HG03095 (cell line): ENCODE results near the gene CHCT1.
"Not testable (repeated sequence)": the region's sequence is repeated elsewhere in the genome, so short reads cannot be mapped to it uniquely, and the experiment has no call there.

Source experiments
- ATAC-seq: cut with Tn5 transposase; IDR thresholded peaks from one replicate; pipeline ENCODE4 v1.9.1; 2021; ENCODE audit warnings: moderate library complexity; ENCODE audit not compliant: unreplicated experiment

CHCT1 gene

DNA sequence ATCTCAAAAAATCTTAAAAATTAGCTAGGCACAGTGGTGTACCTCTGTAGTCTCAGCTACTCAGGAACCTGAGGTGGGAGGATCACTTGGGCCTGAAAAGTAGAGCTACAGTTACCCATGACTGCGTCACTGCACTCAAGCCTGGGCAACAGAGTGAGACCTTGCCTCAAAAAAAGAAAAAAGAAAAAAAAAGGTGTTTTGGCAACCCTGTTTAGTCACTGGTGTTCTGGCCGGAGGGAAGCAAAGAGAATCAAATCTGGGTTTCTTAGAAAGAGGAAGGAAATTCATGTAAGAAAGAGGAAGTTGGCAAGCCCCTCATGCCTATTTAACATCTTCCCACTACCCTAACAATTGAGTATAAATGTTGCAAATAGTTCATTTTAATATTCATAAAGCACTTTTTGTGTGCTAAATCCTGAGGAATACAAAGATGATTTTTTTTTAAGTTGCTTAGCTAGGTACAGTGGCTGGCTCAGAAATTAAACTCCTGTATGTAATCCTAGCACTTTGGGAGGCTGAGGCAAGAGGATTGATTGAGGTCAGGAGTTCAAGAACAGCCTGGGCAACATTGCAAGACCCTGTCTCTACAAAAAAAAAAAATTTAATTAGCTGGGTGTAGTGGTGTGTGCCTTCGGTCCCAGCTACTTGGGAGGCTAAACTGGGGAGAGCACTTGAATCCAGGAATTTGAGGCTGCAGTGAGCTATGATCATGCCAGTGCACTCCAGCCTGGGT is 23.9 kb upstream of the CHCT1 start:
- ATAC-seq = peak; percentile 41

DNA sequence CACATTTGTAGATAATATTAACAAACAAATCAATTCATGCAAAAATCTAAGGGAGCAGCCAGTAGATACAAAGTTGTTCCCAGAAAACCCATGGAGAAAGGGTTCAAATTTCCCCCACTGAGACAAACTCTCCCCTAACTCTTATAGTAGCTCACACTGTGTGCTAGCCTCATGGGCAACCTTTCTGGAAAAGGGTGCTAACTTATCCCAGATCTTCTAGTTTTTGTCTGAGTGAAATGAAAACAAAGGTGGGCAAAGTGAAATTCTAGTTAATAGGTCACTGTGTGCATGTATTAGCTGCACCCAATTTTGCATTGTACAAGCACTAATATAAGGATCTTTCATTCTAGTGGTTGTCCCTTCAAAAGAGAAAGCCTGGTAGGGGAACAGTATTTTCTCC is 20.5 kb upstream of the CHCT1 start:
- no peak for ATAC-seq

DNA sequence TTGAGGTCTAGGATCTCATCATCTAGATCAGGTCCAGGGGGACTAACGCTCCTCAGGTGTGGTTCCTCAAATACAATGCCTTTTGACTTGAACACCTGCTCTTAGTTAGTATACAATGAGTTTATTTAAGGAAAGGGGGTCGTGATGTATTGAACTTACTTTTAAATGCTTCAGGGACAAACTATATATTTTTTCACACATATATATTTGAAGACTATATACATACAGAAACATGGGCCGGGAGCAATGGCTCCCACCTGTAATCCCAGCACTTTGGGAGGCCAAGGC is 18.8 kb upstream of the CHCT1 start:
- no peak for ATAC-seq

DNA sequence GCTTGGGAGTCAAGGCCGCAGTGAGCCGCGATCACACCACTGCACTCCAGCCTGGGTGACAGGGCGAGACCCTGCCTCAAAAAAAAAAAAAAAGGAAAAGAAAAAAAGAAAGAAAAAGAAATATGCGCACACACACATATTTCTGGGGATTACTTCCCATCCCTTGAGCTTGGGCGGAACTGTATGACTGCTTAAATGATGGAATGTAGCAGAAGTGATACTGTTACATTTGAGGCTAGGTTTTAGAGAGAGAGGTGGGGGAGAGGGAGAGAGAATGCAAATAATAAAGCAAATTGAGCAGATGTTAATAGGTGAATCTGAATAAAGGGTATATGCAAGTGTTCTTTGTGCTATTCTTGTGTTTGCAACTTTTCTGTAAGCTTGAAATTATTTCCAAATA is 18.3 kb upstream of the CHCT1 start:
- ATAC-seq = no peak

DNA sequence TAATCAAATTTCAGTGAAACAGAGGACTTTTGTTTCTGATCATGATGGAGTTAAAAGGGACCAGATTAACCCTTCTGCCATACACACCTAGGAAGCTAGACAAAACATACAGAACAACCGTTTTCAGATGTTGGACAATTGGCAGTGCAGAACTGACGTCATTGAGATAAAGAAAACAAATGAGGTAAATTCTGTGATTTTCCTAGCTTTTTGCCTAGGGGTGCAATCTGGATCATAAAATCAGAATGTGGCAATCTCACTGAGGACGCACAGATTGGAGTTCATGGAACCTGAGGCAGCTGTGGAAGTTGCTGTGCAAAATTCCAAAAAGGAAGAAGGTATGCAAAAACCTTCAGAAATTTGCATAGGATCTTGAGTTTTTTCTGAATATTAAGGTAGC is 15.4 kb upstream of the CHCT1 start:
- ATAC-seq = no peak

DNA sequence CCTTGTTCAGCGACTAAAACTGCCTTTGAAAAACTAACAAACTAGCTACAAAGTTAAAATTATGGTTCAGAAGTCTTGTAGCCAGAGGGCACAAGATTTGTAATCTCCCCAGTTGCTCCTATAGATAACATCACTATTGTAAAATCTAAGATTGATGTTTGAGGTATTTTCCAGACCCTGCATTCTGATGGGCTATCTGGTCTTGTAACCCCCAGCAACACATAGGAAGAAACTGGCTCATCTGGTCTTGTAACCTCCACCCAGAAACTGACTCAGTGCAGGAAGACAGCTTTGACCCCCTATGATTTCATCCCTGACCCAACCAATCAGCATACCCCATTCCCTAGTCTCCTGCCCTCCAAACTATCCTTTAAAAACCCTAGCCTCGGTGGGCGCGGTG is 12.3 kb upstream of the CHCT1 start:
- no peak for ATAC-seq

DNA sequence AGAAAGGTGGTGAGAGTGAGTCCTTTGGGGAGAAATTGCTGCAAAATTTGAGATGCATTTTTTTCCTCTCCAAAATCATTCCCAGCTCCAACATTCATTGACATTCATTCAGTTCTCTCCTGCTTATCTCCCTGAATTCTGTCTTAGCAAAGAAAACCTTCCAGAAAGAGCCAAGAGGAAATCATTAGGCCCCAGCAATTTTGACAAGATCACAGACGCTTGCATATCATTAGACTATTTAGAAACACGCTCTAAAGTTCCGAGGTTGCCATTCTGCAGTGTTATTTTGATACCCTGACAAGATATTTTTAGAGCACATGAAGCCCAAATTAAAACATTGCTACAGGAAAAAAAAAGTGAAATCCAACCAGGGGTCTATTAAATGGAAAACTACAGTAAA is 9.6 kb upstream of the CHCT1 start:
- ATAC-seq = no peak

DNA sequence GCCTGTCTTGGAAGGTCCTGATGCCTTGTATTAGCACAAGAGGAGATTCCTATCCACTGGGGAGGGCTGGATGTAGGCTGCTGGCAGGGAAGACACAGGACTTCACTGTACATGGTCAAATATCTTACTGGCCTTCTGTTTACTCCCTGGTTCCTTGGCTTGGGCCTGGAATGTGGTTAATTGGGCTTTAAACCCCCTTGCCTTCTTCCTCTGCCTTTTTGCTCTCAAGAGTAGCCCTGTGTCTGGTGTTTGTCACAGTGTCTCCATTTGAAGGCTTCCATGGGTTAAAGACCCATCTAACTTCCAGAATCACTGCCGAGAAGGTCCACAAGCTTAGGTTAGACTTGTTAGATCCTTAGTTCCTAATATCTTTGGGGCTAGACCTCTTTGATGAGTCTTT is 7.1 kb upstream of the CHCT1 start:
- ATAC-seq = no peak

DNA sequence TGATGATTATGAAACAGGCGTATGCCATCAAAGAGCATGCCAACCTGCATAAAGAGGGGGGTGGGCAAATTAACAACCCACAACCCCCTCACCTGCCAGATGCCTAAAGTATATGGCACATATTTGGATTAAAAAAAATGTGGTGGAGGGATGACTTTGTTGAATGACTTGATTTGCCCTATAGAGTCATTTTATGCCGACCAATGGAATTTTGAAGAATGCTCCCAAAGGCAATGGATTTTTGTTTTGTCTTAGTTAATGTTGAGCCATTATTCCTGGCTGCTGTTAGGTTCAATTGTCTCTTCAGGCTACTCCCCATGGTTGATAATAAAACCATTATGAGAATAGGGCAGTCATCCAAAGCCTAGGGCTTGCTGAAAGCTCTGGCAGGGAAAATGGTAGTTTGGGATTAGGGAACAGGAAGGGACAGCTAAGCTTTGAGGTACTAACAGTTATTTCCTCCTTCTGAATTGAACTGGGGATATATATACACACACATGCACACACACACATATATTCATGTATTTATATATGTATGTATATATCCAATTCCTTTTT is 5.8 kb upstream of the CHCT1 start:
- no peak for ATAC-seq

DNA sequence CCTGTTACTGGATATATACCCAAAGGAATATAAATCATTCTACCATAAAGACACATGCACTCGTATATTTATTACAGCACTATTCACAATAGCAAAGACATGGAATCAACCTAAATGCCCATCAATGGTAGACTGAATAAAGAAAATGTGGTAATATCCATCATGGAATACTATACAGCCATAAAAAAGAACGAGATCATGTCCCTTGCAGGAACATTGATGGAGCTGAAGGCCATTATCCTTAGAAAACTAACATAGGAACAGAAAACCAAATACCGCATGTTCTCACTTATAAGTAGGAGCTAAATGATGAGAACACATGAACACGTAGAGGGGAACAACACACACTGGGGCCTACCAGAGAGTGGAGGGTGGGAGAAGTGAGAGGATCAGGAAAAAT is 3.3 kb upstream of the CHCT1 start:
- not testable (repeated sequence) for ATAC-seq

DNA sequence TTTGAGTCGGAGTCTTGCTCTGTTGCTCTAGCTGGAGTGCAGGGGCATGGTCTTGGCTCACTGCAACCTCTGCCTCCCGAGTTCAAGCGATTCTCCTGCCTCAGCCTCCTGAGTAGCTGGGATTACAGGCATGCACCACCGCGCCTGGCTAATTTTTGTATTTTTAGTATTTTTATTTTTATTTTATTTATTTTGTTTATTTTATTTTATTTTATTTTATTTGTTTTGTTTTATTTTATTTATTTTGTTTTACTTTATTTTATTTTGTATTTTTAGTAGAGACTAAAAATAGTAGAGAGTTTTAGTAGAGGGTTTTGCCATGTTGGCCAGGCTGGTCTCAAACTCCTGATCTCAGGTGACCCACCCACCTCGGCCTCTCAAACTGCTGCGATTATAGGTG is 2.4 kb upstream of the CHCT1 start:
- not testable (repeated sequence) for ATAC-seq

DNA sequence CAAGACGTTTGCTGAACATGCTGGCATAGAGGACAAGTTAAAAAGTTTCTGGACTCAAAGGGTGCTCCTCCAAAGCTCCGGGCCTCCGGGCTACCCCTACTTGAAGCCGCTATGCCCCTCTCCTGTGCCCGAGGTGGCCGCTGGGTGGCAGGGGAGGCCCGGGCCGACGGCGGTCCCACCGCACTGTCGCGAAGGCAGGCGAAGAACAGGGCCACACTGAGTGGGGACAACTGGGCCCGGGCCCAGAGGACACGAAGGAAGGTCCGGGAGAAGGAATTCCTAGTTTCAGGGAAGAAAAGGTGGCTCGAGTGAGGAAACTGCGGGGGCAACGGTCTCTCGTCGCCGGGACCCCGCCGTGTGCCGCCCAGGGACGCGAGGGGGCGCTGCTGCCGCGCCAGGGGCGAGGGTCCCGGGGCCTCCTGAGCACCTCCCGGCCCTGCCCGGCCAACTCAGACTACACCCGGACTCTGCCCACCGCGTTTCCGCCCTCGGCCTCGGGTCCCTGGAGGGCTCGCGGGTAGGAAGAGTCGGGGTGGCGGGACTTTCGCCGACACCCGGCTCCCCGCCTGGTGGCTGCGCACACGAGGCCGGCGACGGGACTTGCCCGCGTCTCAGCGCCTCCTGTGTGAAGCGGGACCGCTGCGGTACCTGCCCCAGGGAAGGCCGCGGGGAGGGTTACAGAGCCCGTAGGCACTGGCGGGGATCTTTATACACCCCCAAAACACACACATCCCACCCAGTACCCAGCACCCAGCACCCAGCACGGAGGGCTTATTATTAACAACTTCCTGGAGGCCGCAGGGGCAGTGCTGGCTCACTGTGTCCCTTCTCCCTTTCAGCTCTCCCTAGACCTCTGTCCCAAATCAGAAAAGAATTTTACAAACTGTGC is 772 bp upstream of the CHCT1 start:
- ATAC-seq = peak; percentile 82

DNA sequence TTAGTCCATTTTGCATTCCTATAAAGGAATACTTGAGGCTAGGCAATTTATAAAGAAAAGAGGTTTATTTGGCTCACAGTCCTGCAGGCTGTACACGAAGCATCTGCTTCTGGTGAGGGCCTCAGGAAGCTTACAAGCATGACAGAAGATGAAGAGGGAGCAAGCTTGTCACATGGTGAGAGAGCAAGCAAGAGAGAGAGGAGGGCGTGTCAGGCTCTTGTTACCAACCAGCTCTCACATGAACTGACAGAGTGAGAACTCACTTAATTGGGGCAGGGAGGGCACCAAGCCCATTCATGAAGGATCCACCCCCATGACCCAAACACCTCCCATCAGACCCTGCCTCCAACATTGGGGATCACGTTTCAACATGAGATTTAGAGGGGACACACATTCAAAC is 1.6 kb downstream of the CHCT1 start:
- ATAC-seq = no peak

DNA sequence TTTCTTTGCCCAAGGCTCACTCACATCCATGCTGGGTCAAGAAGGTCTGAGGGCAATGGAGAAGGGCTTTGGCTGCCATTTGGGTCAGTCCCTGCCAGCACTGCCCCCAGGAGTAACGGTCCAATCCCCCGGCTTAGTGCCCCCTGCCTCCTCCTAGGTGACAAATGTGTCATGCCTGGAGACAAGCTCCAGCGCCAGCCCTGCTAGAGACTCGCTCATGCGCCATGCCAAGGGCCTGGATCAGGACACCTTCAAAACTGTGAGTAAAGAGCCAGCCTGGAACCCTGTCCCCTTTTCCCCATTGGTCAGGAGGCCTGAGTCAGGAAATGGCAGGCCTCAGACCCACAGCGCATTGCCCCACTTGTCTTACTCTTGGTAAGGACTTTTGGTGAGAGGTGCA is 3.3 kb downstream of the CHCT1 start:
- no peak for ATAC-seq

DNA sequence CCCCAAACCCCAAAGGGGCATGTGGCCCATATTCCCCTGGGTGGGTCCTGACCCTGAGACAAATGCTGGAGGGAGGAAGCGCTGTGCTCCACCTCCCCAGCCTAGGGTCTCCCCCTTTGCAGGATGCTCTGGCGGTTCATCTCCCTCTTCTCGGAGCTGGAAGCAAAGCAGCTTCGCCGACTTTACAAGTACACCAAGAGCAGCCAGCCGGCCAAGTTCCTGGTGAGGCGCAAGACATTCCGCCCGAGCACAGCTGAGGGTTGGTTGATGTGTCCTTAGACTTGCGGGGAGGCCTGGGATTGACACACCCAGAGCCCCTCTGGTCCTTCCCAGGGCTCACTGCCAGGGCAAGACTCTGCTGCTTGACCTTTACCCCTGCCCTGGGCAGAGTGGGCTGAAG is 4.3 kb downstream of the CHCT1 start:
- ATAC-seq = no peak

DNA sequence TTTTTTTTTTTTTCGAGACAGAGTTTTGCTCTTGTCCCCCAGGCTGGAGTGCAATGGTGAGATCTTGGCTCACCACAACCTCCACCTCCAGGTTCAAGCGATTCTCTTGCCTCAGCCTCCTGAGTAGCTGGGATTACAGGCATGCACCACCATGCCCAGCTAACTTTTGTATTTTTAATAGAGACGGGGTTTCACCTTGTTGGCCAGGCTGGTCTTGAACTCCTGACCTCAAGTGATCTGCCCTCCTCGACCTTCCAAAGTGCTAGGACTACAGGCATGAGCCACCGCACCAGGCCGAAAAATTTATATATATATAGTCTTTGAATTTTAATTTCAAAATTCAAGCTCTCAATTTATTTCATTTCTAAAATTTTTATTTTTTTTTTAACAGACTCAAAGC is 6.2 kb downstream of the CHCT1 start:
- ATAC-seq = not testable (repeated sequence)

DNA sequence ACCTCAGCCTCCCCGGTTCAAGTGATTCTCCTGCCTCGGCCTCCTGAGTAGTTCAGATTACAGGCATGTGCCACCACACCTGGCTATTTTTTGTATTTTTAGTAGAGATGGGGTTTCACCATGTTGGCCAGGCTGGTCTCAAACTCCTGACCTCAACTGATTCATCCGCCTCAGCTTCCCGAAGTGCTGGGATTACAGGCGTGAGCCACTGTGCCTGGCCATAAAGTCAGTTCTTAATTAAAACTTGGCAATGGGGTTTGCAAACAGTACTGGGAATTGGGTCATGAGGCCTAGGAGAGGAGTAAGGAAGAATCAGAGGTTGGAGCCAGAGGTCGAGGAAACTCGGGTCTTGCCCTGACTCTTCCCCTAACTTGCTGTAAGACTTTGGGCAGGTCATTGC is 8.3 kb downstream of the CHCT1 start:
- ATAC-seq = not testable (repeated sequence)

DNA sequence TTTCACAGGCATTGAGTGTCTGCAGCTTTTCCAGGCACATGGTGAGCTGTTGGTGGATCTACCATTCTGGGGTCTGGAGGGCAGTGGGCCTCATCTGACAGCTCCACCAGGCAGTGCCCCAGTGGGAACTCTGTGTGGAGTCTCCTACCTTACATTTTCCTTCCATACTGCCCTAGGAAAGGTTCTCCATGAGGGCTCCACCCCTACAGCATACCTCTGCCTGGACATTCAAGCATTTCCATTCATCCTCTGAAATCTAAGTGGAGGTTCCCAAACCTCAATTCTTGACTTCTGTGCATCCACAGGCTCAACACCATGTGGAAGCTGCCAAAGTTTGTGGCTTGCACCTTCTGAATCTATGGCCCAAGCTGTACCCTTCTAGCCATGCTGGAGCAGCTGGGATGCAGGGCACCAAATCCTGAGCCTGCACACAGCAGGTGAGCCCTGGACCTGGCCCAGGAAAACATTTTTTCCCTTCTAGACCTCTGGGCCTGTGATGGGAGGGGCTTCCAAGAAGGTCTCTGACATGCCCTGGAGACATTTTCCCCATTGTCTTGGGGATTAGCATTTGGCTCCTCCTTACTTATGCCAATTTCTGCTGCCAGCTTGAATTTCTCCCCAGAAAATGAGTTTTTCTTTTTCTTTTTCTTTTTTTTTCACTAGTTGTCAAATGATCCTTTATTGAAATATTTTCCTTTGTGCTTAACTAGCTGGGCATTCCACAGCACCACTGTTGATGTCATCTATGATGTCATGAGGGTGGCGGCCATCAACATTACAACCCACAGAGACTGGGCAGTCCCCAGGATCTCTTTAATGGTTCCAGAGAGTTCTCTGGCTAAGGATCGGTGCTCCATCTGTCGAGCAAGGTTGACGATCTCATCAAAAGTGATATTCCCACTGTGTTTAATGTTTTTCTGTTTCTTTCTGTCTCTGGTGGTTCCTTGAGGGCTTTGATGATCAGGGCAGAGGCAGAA is 11.0 kb downstream of the CHCT1 start:
- ATAC-seq = not testable (repeated sequence)

DNA sequence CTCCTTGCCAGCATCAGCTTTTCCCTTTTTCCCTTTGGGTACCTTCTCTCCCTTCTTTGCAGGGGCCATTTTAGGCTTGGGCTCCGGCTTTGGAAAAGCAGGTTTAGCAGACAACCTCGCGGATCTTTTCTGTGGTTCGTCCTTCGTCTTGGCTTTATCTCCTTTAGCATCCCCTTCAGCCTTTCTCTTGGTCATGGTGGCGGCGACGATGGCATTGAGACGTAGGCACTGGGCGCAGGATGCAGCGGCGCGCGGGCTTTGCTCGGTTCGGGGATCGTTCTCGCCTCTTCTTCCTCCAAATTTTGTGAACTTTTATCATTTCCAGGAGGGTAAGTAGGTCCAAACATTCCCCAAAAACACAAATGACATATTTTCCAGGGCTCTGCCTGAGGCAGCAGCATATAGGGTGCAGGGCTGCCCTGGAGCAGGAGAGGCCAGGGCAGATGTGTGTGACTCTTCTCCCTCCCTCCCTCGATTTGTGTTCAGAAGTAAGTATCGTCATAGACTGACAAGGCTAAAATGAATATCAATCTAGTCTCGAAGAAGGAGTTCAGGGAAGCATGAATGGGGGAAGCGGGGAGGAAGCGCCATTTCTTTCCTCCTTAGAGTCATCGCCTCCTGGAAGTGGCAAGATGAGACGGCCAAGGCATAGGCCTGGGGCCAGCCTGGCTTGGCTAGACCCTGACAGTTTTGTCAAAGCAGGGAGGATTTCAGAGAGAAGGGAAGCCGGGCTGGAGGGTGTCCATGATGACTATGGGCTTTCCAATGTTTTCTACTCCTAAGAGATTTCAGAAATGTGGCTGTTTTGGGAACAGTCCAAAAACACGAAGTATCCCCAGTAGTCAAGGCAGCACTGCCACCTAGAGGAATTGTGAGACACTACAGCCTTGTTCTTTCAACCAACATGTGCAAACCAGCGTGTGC is 13.2 kb downstream of the CHCT1 start:
- ATAC-seq = no peak

DNA sequence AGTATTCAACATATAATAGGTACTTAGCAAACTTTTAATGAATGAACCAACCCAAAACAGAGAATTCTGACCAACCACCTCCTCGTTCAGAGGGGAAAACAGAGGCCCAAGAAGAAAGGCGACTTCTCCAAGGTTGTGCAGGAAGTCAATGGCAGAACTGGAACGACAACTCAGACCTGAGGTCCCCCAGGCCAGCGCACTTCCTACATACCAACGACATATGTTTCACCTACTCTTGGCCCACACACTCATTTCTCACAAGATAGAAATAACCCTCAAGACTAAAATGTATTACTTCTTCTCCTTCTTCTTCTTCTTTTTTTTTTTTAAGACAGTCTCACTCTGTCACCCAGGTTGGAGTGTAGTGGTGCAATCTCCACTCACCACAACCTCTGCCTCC is 14.4 kb downstream of the CHCT1 start:
- no peak for ATAC-seq
